Tibial artery (tissue), 4 donors: ENCODE data around the gene UQCR10.

Experiments
- DNase-seq, 2 donors: peaks; one replicate each; pipeline ENCODE4 v3.0.0-alpha.2; 2019
- H3K27ac ChIP-seq, 2 donors: fragments of 200-600 bp; sonication (generic) in 1 of 2; 1 replicate in 1 of 2; 2 replicates in 1 of 2; pipeline ENCODE4 v1.5.1; 2018 to 2019; ENCODE audit warnings: mild to moderate bottlenecking in 1 of 2
- H3K27me3 ChIP-seq, 2 donors: fragments of 200-600 bp; sonication (generic) in 1 of 2; one replicate each; pipeline versions ENCODE4 v1.5.1 to v1.6.0; 2016 to 2019
- H3K36me3 ChIP-seq, 3 donors: fragments of 200-600 bp; sonication (generic) in 2 of 3; one replicate each; pipeline ENCODE4 v1.5.1; 2016 to 2019; ENCODE audit warnings: mild to moderate bottlenecking in 2 of 3
- H3K4me1 ChIP-seq, 4 donors: fragments of 200-600 bp; sonication (generic) in 2 of 4; 1 replicate in 3 of 4; 2 replicates in 1 of 4; pipeline ENCODE4 v1.5.1; 2016 to 2019
- H3K4me3 ChIP-seq, 2 donors: fragments of 200-600 bp; sonication (generic) in 1 of 2; 1 replicate in 1 of 2; 2 replicates in 1 of 2; pipeline ENCODE4 v1.5.1; 2018 to 2019; ENCODE audit warnings: mild to moderate bottlenecking in 2 of 2
- H3K9me3 ChIP-seq, 3 donors: fragments of 200-600 bp; sonication (generic) in 1 of 3; one replicate each; pipeline ENCODE4 v1.5.1; 2016 to 2019
- CTCF ChIP-seq, 2 experiments: fragments of 200-600 bp in 1 of 2; fragments of 450-650 bp in 1 of 2; IDR thresholded peaks; one replicate each; pipeline ENCODE4 v1.5.1; 2017 to 2019; ENCODE audit warnings: antibody characterized with exemption in 2 of 2, mild to moderate bottlenecking in 1 of 2, moderate library complexity in 1 of 2
- intact Hi-C: fragments of 100-400 bp; cut with DNase I; formaldehyde crosslinking; loops from one replicate; pipeline ENCODE4 v1.15.0; 2023; ENCODE audit warnings: low total_unique reads

The UQCR10 gene

GRCh38 chr22:29801153-29801552 is 34.0 kb downstream of the UQCR10 start:
- intact Hi-C loops, result no loop called here
- no peaks in the 10 kb centered on the region for H3K27me3 ChIP-seq
- no peak for TF ChIP-seq CTCF (IDR thresholded peaks at IDR 0.05)
- H3K4me3 ChIP-seq, result no peak overlapping the region
- H3K36me3 ChIP-seq, result peaks cover 72 to 99% (median 87%) of the 10 kb centered on the region in 3 donors
- H3K9me3 ChIP-seq, result no peaks in the 10 kb centered on the region
- no peak overlapping the region for H3K27ac ChIP-seq
- peaks cover 0 to 26% (median 10%) of the 10 kb centered on the region in 4 donors for H3K4me1 ChIP-seq
- DNase-seq, result no peak

GRCh38 chr22:29801796-29802195 is 34.6 kb downstream of the UQCR10 start:
- TF ChIP-seq CTCF (IDR thresholded peaks at IDR 0.05), result no peak
- H3K9me3 ChIP-seq, result no peaks in the 10 kb centered on the region
- H3K4me1 ChIP-seq, result peaks cover 0 to 26% (median 10%) of the 10 kb centered on the region in 4 donors
- no peak for DNase-seq
- H3K27ac ChIP-seq, result no peak overlapping the region
- H3K4me3 ChIP-seq, result no peak overlapping the region
- no peaks in the 10 kb centered on the region for H3K27me3 ChIP-seq
- peaks cover 78 to 99% (median 87%) of the 10 kb centered on the region in 3 donors for H3K36me3 ChIP-seq
- intact Hi-C loops, result no loop called here

- no peaks in the 10 kb centered on the region for H3K9me3 ChIP-seq
- no peak for DNase-seq
- peaks cover 0 to 18% (median 8%) of the 10 kb centered on the region in 4 donors for H3K4me1 ChIP-seq
- no peak overlapping the region for H3K4me3 ChIP-seq
- TF ChIP-seq CTCF (IDR thresholded peaks at IDR 0.05), result no peak
- H3K27ac ChIP-seq, result no peak overlapping the region
- H3K27me3 ChIP-seq, result no peaks in the 10 kb centered on the region
- H3K36me3 ChIP-seq, result peaks cover 87 to 100% (median 88%) of the 10 kb centered on the region in 3 donors
- intact Hi-C loops, result no loop called here
Observed at GRCh38 chr22:29803190-29803589, 36.0 kb downstream of the UQCR10 start.

GRCh38 chr22:29804985-29805384 is 37.8 kb downstream of the UQCR10 start:
- H3K4me3 ChIP-seq, result no peak overlapping the region
- no peak for DNase-seq

GRCh38 chr22:29806196-29806595 is 39.0 kb downstream of the UQCR10 start:
- intact Hi-C loops, result no loop called here
- no peaks in the 10 kb centered on the region for H3K27me3 ChIP-seq
- H3K36me3 ChIP-seq, result peaks cover 82 to 95% (median 89%) of the 10 kb centered on the region in 3 donors
- DNase-seq, result no peak
- no peak overlapping the region for H3K4me3 ChIP-seq
- TF ChIP-seq CTCF (IDR thresholded peaks at IDR 0.05), result no peak
- no peaks in the 10 kb centered on the region for H3K4me1 ChIP-seq
- H3K9me3 ChIP-seq, result no peaks in the 10 kb centered on the region
- H3K27ac ChIP-seq, result no peak overlapping the region

More at GRCh38 chr22:29804985-29805384, 37.8 kb downstream of the UQCR10 start:
- intact Hi-C loops, result no loop called here
- Histone ChIP-seq H3K36me3 (peaks cover 89 to 95% (median 89%) of the 10 kb centered on the region in 3 donors), H3K27ac (no peak overlapping the region), H3K4me1 (peaks cover 0 to 2% (median under 1%) of the 10 kb centered on the region in 4 donors), H3K9me3 (no peaks in the 10 kb centered on the region), H3K27me3 (no peaks in the 10 kb centered on the region)
- TF ChIP-seq CTCF (IDR thresholded peaks at IDR 0.05), result no peak

GRCh38 chr22:29810216-29810615 is 43.0 kb downstream of the UQCR10 start:
- no peaks in the 10 kb centered on the region for H3K27me3 ChIP-seq

More at GRCh38 chr22:29810216-29810615, 43.0 kb downstream of the UQCR10 start:
- H3K4me3 ChIP-seq, result no peak overlapping the region
- no peaks in the 10 kb centered on the region for H3K9me3 ChIP-seq
- peaks cover 75 to 95% (median 88%) of the 10 kb centered on the region in 3 donors for H3K36me3 ChIP-seq
- H3K27ac ChIP-seq, result no peak overlapping the region
- H3K4me1 ChIP-seq, result no peaks in the 10 kb centered on the region
- intact Hi-C loops, result no loop called here
- no peak for TF ChIP-seq CTCF (IDR thresholded peaks at IDR 0.05)
- DNase-seq, result no peak
